SU-DHL-6 (cell line): ENCODE measurements around the gene SLC24A3.

Experiments used
- H2AFZ ChIP-seq: fragments of 200-600 bp; sonication (generic); 2 replicates; pipeline ENCODE4 v1.6.1; 2014; ENCODE audit warnings: low read depth, mild to moderate bottlenecking, moderate library complexity, mixed read lengths, antibody characterized with exemption, low read length; ENCODE audit not compliant: severe bottlenecking
- H3F3A ChIP-seq: fragments of 200-600 bp; shearing (Covaris generic); 2 replicates; pipeline ENCODE4 v1.6.0; 2016; ENCODE audit warnings: antibody characterized with exemption, mild to moderate bottlenecking; ENCODE audit not compliant: insufficient read depth
- H3K27ac ChIP-seq: fragments of 200-600 bp; sonication (generic); 2 replicates; pipeline ENCODE4 v1.5.1; 2016; ENCODE audit warnings: low read depth, mild to moderate bottlenecking, low read length, moderate library complexity, mixed read lengths
- H3K27me3 ChIP-seq: fragments of 200-600 bp; sonication (generic), shearing (Covaris generic); 2 replicates; pipeline ENCODE4 v1.6.0; 2014; ENCODE audit warnings: mild to moderate bottlenecking, low read length
- H3K36me3 ChIP-seq: fragments of 200-600 bp; sonication (generic); 2 replicates; pipeline ENCODE4 v1.6.1; 2014; ENCODE audit warnings: mild to moderate bottlenecking, low read length, mixed read lengths
- H3K4me2 ChIP-seq: fragments of 300-600, 200-600 bp; shearing (Covaris generic), sonication (generic); 2 replicates; pipeline ENCODE4 v1.6.0; 2014; ENCODE audit warnings: low read length, low read depth, mild to moderate bottlenecking; ENCODE audit not compliant: poor library complexity, severe bottlenecking
- H3K4me3 ChIP-seq: fragments of 200-600 bp; sonication (generic); 2 replicates; pipeline ENCODE4 v1.5.1; 2014; ENCODE audit warnings: antibody characterized with exemption, low read length, mild to moderate bottlenecking, mixed read lengths; ENCODE audit not compliant: insufficient read depth, poor library complexity, severe bottlenecking
- H3K79me2 ChIP-seq: fragments of 200-600 bp; sonication (generic); 2 replicates; pipeline ENCODE4 v1.6.1; 2014; ENCODE audit warnings: mild to moderate bottlenecking, low read length, moderate library complexity; ENCODE audit not compliant: insufficient read depth
- H3K9ac ChIP-seq: fragments of 200-600 bp; sonication (generic); 2 replicates; pipeline ENCODE4 v1.7.0; 2014; ENCODE audit warnings: mild to moderate bottlenecking, low read length
- H3K9me2 ChIP-seq: fragments of 200-600 bp; sonication (generic); replicated peaks from 2 replicates; pipeline ENCODE4 v1.6.1; 2014; ENCODE audit warnings: low read length; ENCODE audit not compliant: insufficient read depth
- H3K9me3 ChIP-seq: fragments of 200-600 bp; sonication (generic); 2 replicates; pipeline ENCODE4 v1.6.1; 2014; ENCODE audit warnings: low read length, mixed read lengths; ENCODE audit not compliant: insufficient read depth
- H4K20me1 ChIP-seq: fragments of 200-600 bp; sonication (generic); 2 replicates; pipeline ENCODE4 v1.6.1; 2014; ENCODE audit warnings: low read depth, mild to moderate bottlenecking, antibody characterized with exemption, low read length, moderate library complexity, mixed read lengths
- EZH2phosphoT487 ChIP-seq: fragments of 200-600 bp; sonication (generic), shearing (Covaris generic); conservative IDR thresholded peaks from 2 replicates; pipeline ENCODE4 v1.6.1; 2018; ENCODE audit warnings: mild to moderate bottlenecking, antibody characterized with exemption, low read length, moderate library complexity, mixed read lengths
- TF ChIP-seq, protein P1 (sequence below): fragments of 200-600 bp; sonication (generic); IDR thresholded peaks from one replicate; pipeline ENCODE4 v1.5.1; 2017; ENCODE audit warnings: antibody characterized with exemption, mild to moderate bottlenecking, low read length, moderate library complexity; ENCODE audit not compliant: insufficient read depth, poor library complexity, severe bottlenecking

The SLC24A3 gene

DNA sequence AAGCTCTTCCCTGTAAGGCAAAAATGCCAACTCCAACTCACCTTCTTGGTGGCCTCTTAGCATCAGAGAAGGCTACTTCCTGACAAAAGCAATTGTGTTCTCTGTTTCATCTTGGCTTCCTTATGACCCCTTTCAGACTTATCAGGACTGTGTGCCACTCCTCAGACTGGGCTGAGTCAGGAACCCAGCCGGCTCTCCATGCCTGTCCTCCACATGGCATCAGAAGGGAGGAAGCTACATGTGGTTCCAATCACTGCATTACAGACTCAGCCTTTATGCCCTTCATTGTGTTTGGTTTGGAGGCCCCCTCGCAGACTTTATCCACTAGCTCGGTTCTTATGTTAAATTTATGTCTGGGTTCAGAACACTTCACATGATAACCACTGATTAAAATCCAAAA lies 142.5 kb downstream of the SLC24A3 start:
- H3K79me2 ChIP-seq, result no peaks in the 10 kb centered on the region
- no peak for TF ChIP-seq EZH2phosphoT487
- TF ChIP-seq, protein P1, sequence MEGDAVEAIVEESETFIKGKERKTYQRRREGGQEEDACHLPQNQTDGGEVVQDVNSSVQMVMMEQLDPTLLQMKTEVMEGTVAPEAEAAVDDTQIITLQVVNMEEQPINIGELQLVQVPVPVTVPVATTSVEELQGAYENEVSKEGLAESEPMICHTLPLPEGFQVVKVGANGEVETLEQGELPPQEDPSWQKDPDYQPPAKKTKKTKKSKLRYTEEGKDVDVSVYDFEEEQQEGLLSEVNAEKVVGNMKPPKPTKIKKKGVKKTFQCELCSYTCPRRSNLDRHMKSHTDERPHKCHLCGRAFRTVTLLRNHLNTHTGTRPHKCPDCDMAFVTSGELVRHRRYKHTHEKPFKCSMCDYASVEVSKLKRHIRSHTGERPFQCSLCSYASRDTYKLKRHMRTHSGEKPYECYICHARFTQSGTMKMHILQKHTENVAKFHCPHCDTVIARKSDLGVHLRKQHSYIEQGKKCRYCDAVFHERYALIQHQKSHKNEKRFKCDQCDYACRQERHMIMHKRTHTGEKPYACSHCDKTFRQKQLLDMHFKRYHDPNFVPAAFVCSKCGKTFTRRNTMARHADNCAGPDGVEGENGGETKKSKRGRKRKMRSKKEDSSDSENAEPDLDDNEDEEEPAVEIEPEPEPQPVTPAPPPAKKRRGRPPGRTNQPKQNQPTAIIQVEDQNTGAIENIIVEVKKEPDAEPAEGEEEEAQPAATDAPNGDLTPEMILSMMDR, result no peak
- no peaks in the 10 kb centered on the region for H3F3A ChIP-seq
- H3K4me2 ChIP-seq, result no peak overlapping the region
- H3K9me2 ChIP-seq, result no peaks in the 10 kb centered on the region
- no peak overlapping the region for H3K4me3 ChIP-seq
- no peak overlapping the region for H2AFZ ChIP-seq
- no peaks in the 10 kb centered on the region for H3K9me3 ChIP-seq
- H4K20me1 ChIP-seq, result no peaks in the 10 kb centered on the region
- H3K27ac ChIP-seq, result no peak overlapping the region
- no peaks in the 10 kb centered on the region for H3K27me3 ChIP-seq
- H3K36me3 ChIP-seq, result no peaks in the 10 kb centered on the region
- H3K9ac ChIP-seq, result no peak overlapping the region

DNA sequence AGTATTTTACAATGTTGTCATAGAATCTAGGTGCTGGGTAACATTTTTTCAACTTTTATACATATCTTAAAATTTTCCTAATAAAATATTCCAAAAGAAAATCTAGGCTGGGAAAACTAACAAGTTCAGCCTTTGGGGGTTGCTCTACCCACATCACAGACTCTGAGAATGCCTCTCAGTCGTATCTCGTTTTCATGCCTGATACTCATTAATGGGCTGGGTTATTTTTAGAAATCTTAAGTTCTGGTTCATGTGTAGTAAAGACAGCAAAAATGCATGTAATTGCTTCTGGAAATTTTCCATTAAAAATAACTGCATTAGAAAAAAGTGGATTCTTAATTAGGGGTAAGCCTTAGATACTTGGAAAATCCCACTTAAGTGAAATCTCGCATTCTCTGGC lies 149.3 kb downstream of the SLC24A3 start:
- H2AFZ ChIP-seq, result no peak overlapping the region

DNA sequence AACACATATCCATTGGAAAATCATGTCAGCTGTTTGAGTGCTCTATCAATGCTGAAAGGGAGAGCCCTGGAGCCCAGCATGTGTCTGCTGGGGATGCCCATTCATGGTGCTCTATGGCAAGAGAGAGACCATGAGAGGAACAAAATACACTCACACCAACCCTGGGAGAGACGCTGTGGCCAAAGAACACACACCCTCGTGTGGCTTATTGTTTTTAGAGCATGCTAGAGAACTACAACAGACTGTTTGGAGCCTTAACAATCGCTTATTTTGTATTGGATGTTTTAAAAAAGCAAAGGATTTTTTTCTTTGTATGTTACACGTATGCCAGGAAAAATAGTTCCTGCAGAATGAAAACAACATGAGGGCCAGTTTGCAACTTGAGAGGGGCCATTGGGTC lies 151.0 kb downstream of the SLC24A3 start:
- H4K20me1 ChIP-seq, result no peaks in the 10 kb centered on the region
- H3K4me3 ChIP-seq, result no peak overlapping the region
- H2AFZ ChIP-seq, result no peak overlapping the region
- H3F3A ChIP-seq, result no peaks in the 10 kb centered on the region
- H3K36me3 ChIP-seq, result no peaks in the 10 kb centered on the region
- TF ChIP-seq, protein P1, result no peak
- TF ChIP-seq EZH2phosphoT487, result no peak
- no peaks in the 10 kb centered on the region for H3K9me3 ChIP-seq
- no peak overlapping the region for H3K4me2 ChIP-seq
- H3K79me2 ChIP-seq, result no peaks in the 10 kb centered on the region
- H3K9ac ChIP-seq, result no peak overlapping the region
- H3K27me3 ChIP-seq, result no peaks in the 10 kb centered on the region
- H3K27ac ChIP-seq, result no peak overlapping the region
- H3K9me2 ChIP-seq, result no peaks in the 10 kb centered on the region

More for the DNA sequence above, 149.3 kb downstream of the SLC24A3 start:
- H3K9me3 ChIP-seq, result no peaks in the 10 kb centered on the region
- H3K36me3 ChIP-seq, result no peaks in the 10 kb centered on the region
- H4K20me1 ChIP-seq, result no peaks in the 10 kb centered on the region
- no peak overlapping the region for H3K4me3 ChIP-seq
- H3K4me2 ChIP-seq, result no peak overlapping the region
- no peaks in the 10 kb centered on the region for H3K9me2 ChIP-seq
- H3K79me2 ChIP-seq, result no peaks in the 10 kb centered on the region
- no peaks in the 10 kb centered on the region for H3F3A ChIP-seq
- no peak overlapping the region for H3K9ac ChIP-seq
- TF ChIP-seq, protein P1, result no peak
- no peak for TF ChIP-seq EZH2phosphoT487
- H3K27ac ChIP-seq, result no peak overlapping the region
- H3K27me3 ChIP-seq, result no peaks in the 10 kb centered on the region

DNA sequence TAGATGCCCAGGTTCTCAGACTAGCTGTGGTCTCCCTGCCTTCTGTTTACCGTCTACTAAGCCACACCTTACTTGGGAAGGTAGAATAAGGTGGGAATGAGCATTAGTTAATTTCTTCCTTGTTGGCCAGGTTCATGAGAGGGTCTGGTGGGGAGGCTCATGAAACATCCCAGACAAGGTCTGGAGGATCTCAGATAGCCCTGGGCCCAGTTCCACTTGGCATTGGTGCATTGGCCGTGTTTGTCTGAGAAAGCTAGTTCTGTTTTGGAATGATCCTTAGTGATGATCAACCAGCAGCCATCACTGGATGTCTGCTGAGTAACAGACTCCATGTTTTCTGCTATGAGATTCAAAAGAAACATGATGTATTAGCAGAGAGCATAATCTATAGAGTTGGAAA lies 155.1 kb downstream of the SLC24A3 start:
- TF ChIP-seq, protein P1, result no peak
- no peak for TF ChIP-seq EZH2phosphoT487
- no peak overlapping the region for H3K9ac ChIP-seq
- no peaks in the 10 kb centered on the region for H3K79me2 ChIP-seq
- no peak overlapping the region for H2AFZ ChIP-seq
- H3K9me2 ChIP-seq, result no peaks in the 10 kb centered on the region
- H3K4me3 ChIP-seq, result no peak overlapping the region
- H3K4me2 ChIP-seq, result no peak overlapping the region
- H3F3A ChIP-seq, result no peaks in the 10 kb centered on the region
- no peaks in the 10 kb centered on the region for H3K27me3 ChIP-seq
- no peaks in the 10 kb centered on the region for H3K9me3 ChIP-seq
- no peaks in the 10 kb centered on the region for H4K20me1 ChIP-seq
- no peak overlapping the region for H3K27ac ChIP-seq
- H3K36me3 ChIP-seq, result no peaks in the 10 kb centered on the region
